ENCODE measurements around the gene CLECL1. TPM values are rescaled to one million over a fixed set of nuclear protein-coding genes. Genes with fewer than 3 reads are reported as not detected.

CLECL1 gene
- total RNA-seq, 1 donor from 2014 or later: 111 TPM

- intact Hi-C loops (cut with micrococcal nuclease): no loop called here
- ATAC-seq (ENCODE audit: low read depth) (no peak), DNase-seq (no peak)
- ChIA-PET CTCF (interaction anchor here (3.8 to 17.3 kb wide), 2 partner anchors 13 to 36 kb away, joined by 53 to 451 read pairs; no protein-coding TSS in a partner anchor), POLR2A (interaction anchor here (4.9 to 5.7 kb wide), 2 partner anchors 32 to 93 kb away, joined by 43 to 45 read pairs; partner anchors contain the start of genes CLEC2D and CLECL1)
- H3K9me3 Mint-ChIP-seq: no peaks in the 10 kb centered on the region
- H3K4me3 Mint-ChIP-seq: no peak overlapping the region
- H3K4me1 Mint-ChIP-seq: peaks cover 70% of the 10 kb centered on the region
- peaks cover 16% of the 10 kb centered on the region for H3K36me3 Mint-ChIP-seq (ENCODE audit: low read depth)
- no peak for TF ChIP-seq CTCF (IDR thresholded peaks at IDR 0.05)
- no peak overlapping the region for H3K27ac Mint-ChIP-seq
- no peaks in the 10 kb centered on the region for H3K27me3 Mint-ChIP-seq
Observed at GRCh38 chr12:9763025-9763424, 30.1 kb upstream of the CLECL1 start.

DNA sequence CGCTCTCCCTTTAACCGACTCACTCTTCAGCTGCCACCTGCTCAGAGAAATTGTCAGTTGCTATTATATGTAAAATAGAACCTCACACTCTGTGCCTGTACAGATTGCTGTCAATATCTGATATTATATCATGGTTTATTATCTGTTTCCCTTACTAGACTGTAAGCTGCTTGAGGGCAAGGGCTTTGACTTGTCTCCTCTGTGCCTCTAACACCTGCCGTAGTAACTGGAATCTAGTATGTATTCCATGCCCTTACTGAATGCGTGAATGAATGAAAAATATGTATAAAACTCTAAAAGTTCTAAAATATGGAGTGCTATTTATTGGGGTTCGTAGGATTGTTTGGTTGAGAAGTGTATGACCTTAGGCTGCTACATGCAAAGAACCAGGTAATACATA, 29.5 kb upstream of the CLECL1 start:
- CTCF ChIA-PET: interaction anchor here (0.9 to 17.3 kb wide), 3 partner anchors 12 to 37 kb away, joined by 3 to 451 read pairs (median 53); no protein-coding TSS in a partner anchor
- TF ChIP-seq CTCF (IDR thresholded peaks at IDR 0.05): no peak
- ATAC-seq (ENCODE audit: low read depth): no peak
- peak overlapping the region; percentile 76 for H3K27ac Mint-ChIP-seq
- H3K9me3 Mint-ChIP-seq: no peaks in the 10 kb centered on the region
- no peaks in the 10 kb centered on the region for H3K27me3 Mint-ChIP-seq
- intact Hi-C loops (cut with micrococcal nuclease): no loop called here
- POLR2A ChIA-PET: interaction anchor here (0.8 to 5.7 kb wide), 3 partner anchors 31 to 124 kb away, joined by 9 to 45 read pairs (median 43); partner anchors contain the start of genes CLEC2D and CLECL1
- H3K4me3 Mint-ChIP-seq: no peak overlapping the region
- H3K36me3 Mint-ChIP-seq (ENCODE audit: low read depth): peaks cover 22% of the 10 kb centered on the region
- peaks cover 72% of the 10 kb centered on the region for H3K4me1 Mint-ChIP-seq
- no peak for DNase-seq

- Mint-ChIP-seq H3K36me3 (ENCODE audit: low read depth) (peaks cover 31% of the 10 kb centered on the region), H3K27ac (peak overlapping the region; percentile 93), H3K27me3 (no peaks in the 10 kb centered on the region), H3K4me1 (peaks cover 76% of the 10 kb centered on the region), H3K4me3 (peak overlapping the region; percentile 90), H3K9me3 (no peaks in the 10 kb centered on the region)
- ChIA-PET POLR2A (interaction anchor here (0.6 to 5.7 kb wide), 11 partner anchors 11 to 812 kb away, joined by 3 to 45 read pairs (median 9); partner anchors contain the start of genes CLEC2D, CLECL1 and M6PR), CTCF (interaction anchor here (0.9 to 17.3 kb wide), 3 partner anchors 11 to 38 kb away, joined by 3 to 451 read pairs (median 53); no protein-coding TSS in a partner anchor)
- DNase-seq: no peak
- no peak for ATAC-seq (ENCODE audit: low read depth)
- intact Hi-C loops (cut with micrococcal nuclease): loop anchor here (1.0 to 2.0 kb wide), 4 partner anchors 29 to 113 kb away; partner anchors contain the start of genes CLEC2B and CLECL1
- TF ChIP-seq CTCF (IDR thresholded peaks at IDR 0.05): no peak
Observed at GRCh38 chr12:9761419-9761781, 28.5 kb upstream of the CLECL1 start.

GRCh38 chr12:9760699-9761418, 28.0 kb upstream of the CLECL1 start, which contains the start of gene CD69:
Gene CD69 (minus strand): TSS chr12:9760901. CDS start chr12:9760820, 81 bp downstream.
- H3K9me3 Mint-ChIP-seq: no peaks in the 10 kb centered on the region
- DNase-seq: peak; percentile 33
- H3K4me1 Mint-ChIP-seq: peaks cover 81% of the 10 kb centered on the region
- TF ChIP-seq CTCF (IDR thresholded peaks at IDR 0.05): no peak
- ChIA-PET CTCF (interaction anchor here (3.8 to 17.3 kb wide), 2 partner anchors 10 to 38 kb away, joined by 53 to 451 read pairs; no protein-coding TSS in a partner anchor), POLR2A (interaction anchor here (0.6 to 5.7 kb wide), 18 partner anchors 11 to 307 kb away, joined by 3 to 45 read pairs (median 4); partner anchors contain the start of genes CLEC2D and CLECL1)
- H3K27me3 Mint-ChIP-seq: no peaks in the 10 kb centered on the region
- peak within 1 kb of the TSS; percentile 90 for H3K4me3 Mint-ChIP-seq
- ATAC-seq (ENCODE audit: low read depth): peak; percentile 54
- intact Hi-C loops (cut with micrococcal nuclease): loop anchor here (1.0 to 2.0 kb wide), 4 partner anchors 28 to 113 kb away; partner anchors contain the start of genes CLEC2B and CLECL1
- H3K27ac Mint-ChIP-seq: peak within 1 kb of the TSS; percentile 93
- H3K36me3 Mint-ChIP-seq (ENCODE audit: low read depth): peaks cover 36% of the 10 kb centered on the region

Measured in activated B cell treated with CpG ODN at 0.5 μM for 24 hours (primary cell).